CD4-positive, alpha-beta memory T cell (primary cell): ENCODE results near the gene TRAP1. TPM values are rescaled to one million over a fixed set of nuclear protein-coding genes. Genes with fewer than 3 reads are reported as not detected.
A peak's percentile ranks its signal among the peaks of the same experiment; 100 is the strongest.

Experiments used
- CTCF ChIA-PET: fragments of 350-600 bp; sonication (Branson Sonifier 250); formaldehyde crosslinking; loops from one replicate; lab custom pipeline; 2021; ENCODE audit warnings: inconsistent platforms; ENCODE audit not compliant: partially characterized antibody; lab: Charles Lee
- POLR2A ChIA-PET: fragments of 350-600 bp; sonication (Branson Sonifier 250); formaldehyde crosslinking; loops from one replicate; lab custom pipeline; 2021; ENCODE audit not compliant: partially characterized antibody; lab: Charles Lee
- DNase-seq, 5 donors: peaks; one replicate each; pipeline versions ENCODE4 v3.0.0 to v3.0.0-alpha.2; 2020 to 2022; ENCODE audit warnings: mixed read lengths in 1 of 5
- H3K27ac ChIP-seq: one replicate; pipeline ENCODE4 v1.7.0; 2013; ENCODE audit warnings: low read depth, low read length
- H3K27me3 ChIP-seq: 2 replicates; pipeline ENCODE4 v1.7.0; 2013; ENCODE audit warnings: mild to moderate bottlenecking, low read length, moderate library complexity; ENCODE audit not compliant: insufficient read depth
- H3K36me3 ChIP-seq: 2 replicates; pipeline ENCODE4 v1.7.0; 2013; ENCODE audit warnings: mild to moderate bottlenecking, low read length, moderate library complexity; ENCODE audit not compliant: insufficient read depth
- H3K4me1 ChIP-seq: 2 replicates; pipeline ENCODE4 v1.7.0; 2013; ENCODE audit warnings: mild to moderate bottlenecking, low read length, moderate library complexity; ENCODE audit not compliant: insufficient read depth
- H3K4me3 ChIP-seq, 2 donors: one replicate each; pipeline ENCODE4 v1.7.0; 2013; ENCODE audit warnings: low read length in 2 of 2, mild to moderate bottlenecking in 1 of 2
- H3K9me3 ChIP-seq, 2 donors: one replicate each; pipeline ENCODE4 v1.7.0; 2013; ENCODE audit warnings: low read length in 2 of 2, control low read depth in 1 of 2; ENCODE audit not compliant: control insufficient read depth in 1 of 2
- H3K27ac Mint-ChIP-seq, 7 donors: one replicate each; pipeline ENCODE4 v1.8.0; 2020 to 2021; ENCODE audit warnings: mixed read lengths in 7 of 7, mild to moderate bottlenecking in 6 of 7, inconsistent platforms in 3 of 7, moderate library complexity in 3 of 7
- H3K27me3 Mint-ChIP-seq, 2 donors: one replicate each; pipeline ENCODE4 v1.8.0; 2020 to 2021; ENCODE audit warnings: mixed read lengths in 2 of 2
- H3K36me3 Mint-ChIP-seq, 2 donors: one replicate each; pipeline ENCODE4 v1.8.0; 2020 to 2021; ENCODE audit warnings: mixed read lengths in 2 of 2, inconsistent platforms in 1 of 2, mild to moderate bottlenecking in 1 of 2
- H3K4me1 Mint-ChIP-seq, 4 donors: one replicate each; pipeline ENCODE4 v1.8.0; 2020 to 2021; ENCODE audit warnings: mixed read lengths in 4 of 4, mild to moderate bottlenecking in 1 of 4
- H3K4me3 Mint-ChIP-seq, 8 donors: one replicate each; pipeline ENCODE4 v1.8.0; 2020 to 2021; ENCODE audit warnings: mixed read lengths in 8 of 8, mild to moderate bottlenecking in 7 of 8, moderate library complexity in 6 of 8, inconsistent platforms in 3 of 8
- H3K9me3 Mint-ChIP-seq, 8 donors: one replicate each; pipeline ENCODE4 v1.8.0; 2020 to 2021; ENCODE audit warnings: mixed read lengths in 8 of 8, mild to moderate bottlenecking in 5 of 8, inconsistent platforms in 3 of 8, moderate library complexity in 1 of 8
- intact Hi-C: fragments of 100-400 bp; cut with micrococcal nuclease; formaldehyde crosslinking; loops from one replicate; pipeline ENCODE4 v1.15.1; 2023
- polyA plus RNA-seq, 2 donors: library from polyadenylated mRNA; unstranded; fragments of 300-500 nt; fragmentation: Illumina TruSeq; gene quantifications; one replicate each; pipeline ENCODE4 v1.2.3, GENCODE V29; 2021
- total RNA-seq, 2 experiments: library from RNA; stranded (reverse); gene quantifications; one replicate each; pipeline ENCODE4 v1.2.3, GENCODE V29; 2021

TRAP1 gene
- total and polyA plus RNA-seq, 4 experiments from 2014 or later = 56.4 to 111 (median 80.1) TPM

DNA sequence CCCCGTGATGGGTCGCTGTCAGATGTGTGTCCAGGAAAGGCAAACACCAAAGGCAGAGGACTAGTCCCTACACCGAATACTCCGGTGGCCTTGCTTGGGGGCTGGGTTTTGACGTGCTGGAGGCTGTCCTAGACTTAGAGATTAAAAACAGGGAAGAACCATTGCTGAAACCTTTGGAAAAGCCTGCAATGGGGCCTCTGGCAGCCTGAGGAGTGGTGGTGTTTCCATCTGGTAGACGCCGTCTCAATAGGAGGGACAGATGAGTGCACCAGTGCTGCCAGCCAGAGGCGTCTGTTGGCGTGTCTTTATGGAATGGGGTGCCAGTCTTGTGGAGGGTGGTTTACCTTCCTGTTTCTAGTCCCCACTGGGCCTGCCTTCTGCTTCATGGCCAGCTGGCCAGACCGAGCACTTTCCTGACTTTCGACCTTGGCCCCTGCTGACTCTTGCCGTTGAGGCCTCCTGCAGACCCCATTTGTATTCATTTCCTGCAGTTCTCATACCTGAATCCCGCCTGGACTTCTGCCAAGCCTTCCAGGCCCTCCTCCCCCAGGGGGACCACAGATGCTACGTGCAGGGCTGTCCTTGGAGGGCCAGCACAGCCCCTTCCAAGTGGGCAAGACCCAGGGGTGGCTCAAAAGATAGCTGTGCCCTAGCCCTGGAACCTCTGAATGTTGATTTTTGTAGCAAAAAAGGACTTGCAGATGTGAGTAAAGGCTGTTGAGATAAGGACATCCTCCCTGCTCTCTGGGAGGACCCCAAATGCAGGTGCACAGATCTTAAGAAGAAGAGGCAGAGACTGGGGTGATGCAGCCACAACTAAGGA lies 64.7 kb downstream of the TRAP1 start:
- H3K4me1 ChIP-seq = no peaks in the 10 kb centered on the region
- H3K4me3 ChIP-seq = no peak overlapping the region
- POLR2A ChIA-PET = no interaction called here
- CTCF ChIA-PET = no interaction called here
- H3K36me3 ChIP-seq = peaks cover 27% of the 10 kb centered on the region
- intact Hi-C loops = loop anchor here (5.0 kb wide), 1 partner anchor 75 kb away; the partner anchor contains the start of gene NLRC3
- no peak for DNase-seq
- H3K27ac ChIP-seq = no peak overlapping the region
- Mint-ChIP-seq H3K27ac (peak overlapping the region in 2 of 7 donors; percentile 22 to 23), H3K4me3 (no peak overlapping the region), H3K9me3 (no peaks in the 10 kb centered on the region), H3K4me1 (peaks cover 0 to 11% (median 2%) of the 10 kb centered on the region in 4 donors), H3K27me3 (no peaks in the 10 kb centered on the region), H3K36me3 (peaks cover 6 to 33% of the 10 kb centered on the region in 2 donors)
- no peaks in the 10 kb centered on the region for H3K9me3 ChIP-seq
- no peaks in the 10 kb centered on the region for H3K27me3 ChIP-seq

DNA sequence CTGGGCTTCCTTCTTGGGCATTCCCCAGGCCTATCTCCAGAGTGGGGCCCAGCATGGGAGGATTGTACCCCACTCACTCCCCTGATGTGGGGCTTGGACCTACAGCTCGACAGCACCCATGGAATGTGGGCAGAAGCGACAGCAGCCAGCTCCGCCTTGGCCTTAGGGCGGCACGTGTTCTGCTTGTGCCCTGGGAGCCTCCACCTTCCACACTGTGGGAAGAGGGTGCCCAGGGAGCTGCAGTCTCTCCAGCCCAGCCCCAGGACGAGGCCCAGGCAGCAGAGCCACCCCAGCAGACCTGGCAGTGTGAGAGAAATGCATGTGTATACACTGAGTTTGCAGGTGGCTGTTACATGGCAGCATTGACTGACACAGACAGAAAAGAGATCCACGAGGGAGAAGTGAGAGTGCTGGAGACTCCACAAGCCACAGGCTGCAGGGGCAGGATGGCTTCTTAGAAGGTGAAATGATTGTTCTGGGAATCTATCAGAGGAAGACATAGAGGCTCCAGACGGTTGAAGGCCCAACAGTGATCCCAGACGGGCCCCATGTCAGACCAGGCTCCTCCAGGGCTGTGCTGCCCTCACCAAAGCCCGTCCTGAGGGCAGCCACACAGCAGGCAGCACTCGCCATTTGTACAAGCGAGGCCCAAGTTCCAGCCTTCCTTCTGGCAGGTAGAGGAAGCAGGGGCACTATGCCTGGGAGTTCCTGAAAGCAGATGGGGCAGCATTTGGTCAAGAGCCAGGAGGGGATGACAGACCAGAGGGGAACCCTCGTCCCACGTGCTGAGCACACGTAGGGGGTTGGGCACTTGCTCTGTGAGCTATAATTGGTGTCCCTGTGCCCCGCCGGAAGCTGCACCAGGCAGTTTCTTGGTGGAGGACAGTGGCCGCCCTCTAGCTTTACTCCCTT lies 65.6 kb downstream of the TRAP1 start:
- peak overlapping the region in 3 of 7 donors; percentile 13 to 86 (median 63) for H3K27ac Mint-ChIP-seq
- Histone ChIP-seq H3K4me3 (no peak overlapping the region), H3K4me1 (no peaks in the 10 kb centered on the region), H3K27me3 (no peaks in the 10 kb centered on the region), H3K27ac (no peak overlapping the region), H3K9me3 (no peaks in the 10 kb centered on the region), H3K36me3 (peaks cover 18% of the 10 kb centered on the region)
- CTCF ChIA-PET = no interaction called here
- peaks cover 0 to 11% (median 2%) of the 10 kb centered on the region in 4 donors for H3K4me1 Mint-ChIP-seq
- H3K4me3 Mint-ChIP-seq = no peak overlapping the region
- intact Hi-C loops = loop anchor here (5.0 kb wide), 1 partner anchor 74 kb away; the partner anchor contains the start of gene NLRC3
- POLR2A ChIA-PET = no interaction called here
- no peaks in the 10 kb centered on the region for H3K9me3 Mint-ChIP-seq
- H3K27me3 Mint-ChIP-seq = no peaks in the 10 kb centered on the region
- peaks cover 0 to 26% of the 10 kb centered on the region in 2 donors for H3K36me3 Mint-ChIP-seq
- no peak for DNase-seq

DNA sequence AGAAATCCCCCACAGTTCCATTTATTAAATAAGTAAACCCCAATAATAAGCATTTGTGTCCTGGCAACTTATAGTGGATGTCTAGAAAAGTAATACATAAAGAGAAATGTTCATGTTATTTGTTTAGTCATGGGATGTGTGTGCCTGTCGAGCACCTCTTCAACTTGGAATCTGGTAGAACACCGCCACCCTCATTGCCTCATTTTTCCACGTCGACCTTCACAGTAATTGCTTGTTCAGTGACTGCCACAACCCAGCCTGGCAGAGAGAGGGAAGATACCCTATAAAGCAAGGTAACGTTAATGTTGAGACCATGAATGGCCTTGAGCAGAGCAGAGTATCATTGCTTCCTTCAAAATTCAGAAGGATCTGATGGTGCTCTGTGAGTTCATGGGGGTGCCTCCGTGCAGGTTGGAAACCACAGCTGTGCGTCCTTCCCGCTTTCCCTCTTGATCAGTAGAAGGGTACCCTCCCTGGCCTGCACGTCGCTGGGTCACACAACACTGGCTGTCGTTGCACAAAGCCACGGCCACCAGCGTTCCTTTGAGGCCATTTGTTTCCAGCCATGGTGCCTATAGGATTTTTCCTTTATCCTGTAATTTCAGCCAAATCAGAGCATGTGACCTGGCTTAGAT lies 66.6 kb downstream of the TRAP1 start:
- Histone ChIP-seq H3K4me3 (no peak overlapping the region), H3K27me3 (no peaks in the 10 kb centered on the region), H3K4me1 (no peaks in the 10 kb centered on the region), H3K27ac (no peak overlapping the region), H3K36me3 (peaks cover 15% of the 10 kb centered on the region), H3K9me3 (no peaks in the 10 kb centered on the region)
- Mint-ChIP-seq H3K4me3 (no peak overlapping the region), H3K27ac (peak overlapping the region in 1 of 7 donors; percentile 6), H3K27me3 (no peaks in the 10 kb centered on the region), H3K9me3 (no peaks in the 10 kb centered on the region), H3K4me1 (peaks cover 0 to 11% (median 2%) of the 10 kb centered on the region in 4 donors), H3K36me3 (peaks cover 0 to 23% of the 10 kb centered on the region in 2 donors)
- POLR2A ChIA-PET = no interaction called here
- intact Hi-C loops = loop anchor here (5.0 kb wide), 1 partner anchor 73 kb away; the partner anchor contains the start of gene NLRC3
- CTCF ChIA-PET = interaction anchor here (0.8 kb wide), 1 partner anchor 80 kb away, joined by 3 read pairs; no protein-coding TSS in a partner anchor
- no peak for DNase-seq

DNA sequence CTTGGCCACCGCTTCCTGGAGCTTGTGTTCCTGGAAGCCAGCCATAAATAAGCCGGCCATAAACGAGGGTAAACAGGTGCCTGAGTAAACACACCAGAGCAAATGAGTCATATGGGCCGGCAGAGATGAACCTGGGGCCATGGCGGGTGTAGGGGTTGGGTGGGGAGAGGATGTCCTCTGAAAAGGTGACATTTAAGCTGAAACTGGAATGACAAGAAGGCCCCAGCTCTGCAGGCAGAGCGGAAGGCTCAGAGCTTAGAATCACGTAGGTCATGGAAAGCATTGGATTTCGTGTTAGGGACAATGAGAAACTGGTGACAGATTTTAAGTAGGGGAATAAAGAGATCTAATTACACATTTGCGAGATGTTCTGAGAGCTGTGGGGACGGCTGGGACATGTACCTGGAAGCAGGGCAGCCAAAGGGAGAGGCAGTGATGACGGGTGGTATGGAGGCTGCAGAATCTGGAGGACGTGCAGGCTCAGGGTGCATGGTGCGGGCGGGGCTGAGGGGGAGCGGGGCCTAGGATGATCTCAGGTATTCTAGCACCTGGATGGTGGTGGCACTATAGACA lies 70.9 kb downstream of the TRAP1 start:
- no peaks in the 10 kb centered on the region for H3K9me3 ChIP-seq
- intact Hi-C loops = no loop called here
- H3K27ac Mint-ChIP-seq = peak overlapping the region in 4 of 7 donors; percentile 37 to 80 (median 64)
- H3K27ac ChIP-seq = no peak overlapping the region
- peaks cover 6 to 9% of the 10 kb centered on the region in 2 donors for H3K36me3 Mint-ChIP-seq
- POLR2A ChIA-PET = no interaction called here
- no peak overlapping the region for H3K4me3 Mint-ChIP-seq
- H3K27me3 ChIP-seq = no peaks in the 10 kb centered on the region
- peaks cover 8% of the 10 kb centered on the region for H3K36me3 ChIP-seq
- H3K4me3 ChIP-seq = no peak overlapping the region
- no peaks in the 10 kb centered on the region for H3K27me3 Mint-ChIP-seq
- no peaks in the 10 kb centered on the region for H3K4me1 Mint-ChIP-seq
- DNase-seq = no peak
- H3K9me3 Mint-ChIP-seq = no peaks in the 10 kb centered on the region
- no peaks in the 10 kb centered on the region for H3K4me1 ChIP-seq
- CTCF ChIA-PET = interaction anchor here (1.0 kb wide), 1 partner anchor 9 kb away, joined by 3 read pairs; no protein-coding TSS in a partner anchor

DNA sequence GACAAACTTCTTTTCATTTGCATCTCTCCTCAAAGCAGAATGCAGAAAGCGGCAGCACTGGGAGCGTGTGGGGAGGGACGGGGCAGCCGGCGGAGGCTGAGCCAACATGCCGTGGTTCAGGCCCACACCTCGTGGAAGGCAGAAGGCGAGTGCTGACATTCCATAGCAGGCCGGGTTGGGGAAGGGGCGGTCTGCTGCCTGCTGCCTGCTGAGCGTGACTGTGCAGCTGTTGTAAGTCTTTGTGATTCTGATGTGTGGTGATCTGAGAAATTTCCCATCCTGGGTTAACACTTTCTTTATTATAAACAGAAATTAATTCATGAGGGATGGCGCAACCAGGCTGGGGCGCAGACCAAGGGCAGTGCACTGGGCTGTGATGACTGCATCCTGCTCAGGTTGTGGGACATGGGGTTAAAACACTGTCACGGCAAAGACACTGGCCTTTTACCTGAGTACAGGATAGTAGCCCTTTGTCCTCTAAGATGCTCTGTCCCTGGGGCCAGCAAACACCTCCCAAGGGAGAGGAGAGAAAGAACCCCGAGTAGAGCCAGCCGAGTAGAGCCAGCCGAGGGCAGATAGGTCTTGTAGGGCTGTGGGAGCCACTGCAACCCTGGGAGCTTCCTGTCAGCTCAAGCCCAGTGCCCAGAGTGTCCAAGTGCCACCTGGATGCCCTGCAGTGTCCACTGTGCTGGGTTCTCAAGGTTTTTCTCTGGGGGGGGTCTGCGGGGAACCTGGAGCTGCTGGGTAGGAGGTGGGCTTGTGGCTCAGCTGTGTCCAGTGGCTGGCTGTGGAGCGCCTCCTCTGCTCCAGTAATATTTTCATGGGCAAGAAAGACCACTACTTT lies 71.6 kb downstream of the TRAP1 start:
- Mint-ChIP-seq H3K4me3 (no peak overlapping the region), H3K4me1 (no peaks in the 10 kb centered on the region), H3K9me3 (no peaks in the 10 kb centered on the region), H3K36me3 (peaks cover 6 to 7% of the 10 kb centered on the region in 2 donors), H3K27me3 (no peaks in the 10 kb centered on the region), H3K27ac (peak overlapping the region in 1 of 7 donors; percentile 37)
- ChIA-PET POLR2A (no interaction called here), CTCF (interaction anchor here (1.0 kb wide), 1 partner anchor 10 kb away, joined by 3 read pairs; no protein-coding TSS in a partner anchor)
- intact Hi-C loops = no loop called here
- H3K4me3 ChIP-seq = no peak overlapping the region
- H3K4me1 ChIP-seq = no peaks in the 10 kb centered on the region
- no peaks in the 10 kb centered on the region for H3K27me3 ChIP-seq
- H3K27ac ChIP-seq = no peak overlapping the region
- peaks cover 8% of the 10 kb centered on the region for H3K36me3 ChIP-seq
- DNase-seq = no peak
- no peaks in the 10 kb centered on the region for H3K9me3 ChIP-seq

DNA sequence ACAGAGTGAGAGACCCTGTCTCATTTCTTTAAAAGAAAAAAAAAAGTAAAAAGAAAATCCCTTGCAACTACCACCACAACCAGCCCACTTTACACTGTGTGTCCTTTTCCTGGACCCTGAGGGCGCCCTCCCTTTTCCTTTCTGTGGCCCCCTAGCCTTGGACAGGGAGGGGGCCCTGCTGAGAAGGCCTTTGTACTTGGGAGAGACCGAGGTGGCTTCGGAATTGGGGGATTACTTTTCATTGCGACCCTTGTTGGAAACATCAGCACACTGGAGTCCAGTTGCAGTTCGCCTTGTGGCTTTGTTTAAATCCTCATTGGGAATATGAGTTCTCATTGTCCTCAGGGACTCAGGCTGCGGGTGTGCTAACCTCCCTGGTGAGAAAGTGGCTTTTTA lies 72.2 kb downstream of the TRAP1 start:
- Mint-ChIP-seq H3K4me1 (peaks cover 0 to 4% (median 1%) of the 10 kb centered on the region in 4 donors), H3K27ac (no peak overlapping the region), H3K9me3 (no peaks in the 10 kb centered on the region), H3K36me3 (peaks cover 6 to 12% of the 10 kb centered on the region in 2 donors), H3K4me3 (no peak overlapping the region), H3K27me3 (no peaks in the 10 kb centered on the region)
- H3K4me1 ChIP-seq = no peaks in the 10 kb centered on the region
- H3K9me3 ChIP-seq = no peaks in the 10 kb centered on the region
- no peak overlapping the region for H3K4me3 ChIP-seq
- H3K27ac ChIP-seq = no peak overlapping the region
- intact Hi-C loops = no loop called here
- ChIA-PET CTCF (no interaction called here), POLR2A (no interaction called here)
- peaks cover 11% of the 10 kb centered on the region for H3K36me3 ChIP-seq
- no peaks in the 10 kb centered on the region for H3K27me3 ChIP-seq
- no peak for DNase-seq
